Ascending aorta (tissue), 2 donors: Measurements from ENCODE around the gene GRIK3. TPM values are rescaled to one million over a fixed set of nuclear protein-coding genes. Genes with fewer than 3 reads are reported as not detected.

Source experiments
- DNase-seq, 2 donors: peaks; one replicate each; pipeline ENCODE4 v3.0.0-alpha.2; 2019; ENCODE audit warnings: low spot score in 2 of 2
- H3K27ac ChIP-seq, 2 donors: fragments of 200-600 bp; sonication (generic); one replicate each; pipeline ENCODE4 v1.5.1; 2016 to 2017; ENCODE audit warnings: mild to moderate bottlenecking in 1 of 2
- H3K27me3 ChIP-seq: fragments of 200-600 bp; sonication (generic); one replicate; pipeline ENCODE4 v1.5.1; 2017
- H3K36me3 ChIP-seq, 2 donors: fragments of 200-600 bp; sonication (generic); one replicate each; pipeline ENCODE4 v1.5.1; 2016
- H3K4me1 ChIP-seq, 2 donors: fragments of 200-600 bp; sonication (generic); one replicate each; pipeline ENCODE4 v1.5.1; 2016 to 2017; ENCODE audit warnings: mild to moderate bottlenecking in 1 of 2
- H3K4me3 ChIP-seq, 2 donors: fragments of 200-600 bp; sonication (generic); one replicate each; pipeline ENCODE4 v1.5.1; 2016 to 2017; ENCODE audit warnings: mild to moderate bottlenecking in 1 of 2
- H3K9me3 ChIP-seq, 2 donors: fragments of 200-600 bp; sonication (generic); one replicate each; pipeline ENCODE4 v1.5.1; 2016
- CTCF ChIP-seq, 3 experiments: fragments of 200-600 bp in 2 of 3; fragments of 450-650 bp in 1 of 3; sonication (generic) in 2 of 3; IDR thresholded peaks; one replicate each; pipeline ENCODE4 v1.5.1; 2016 to 2019; ENCODE audit warnings: antibody characterized with exemption in 3 of 3, mild to moderate bottlenecking in 1 of 3, moderate library complexity in 1 of 3
- intact Hi-C: fragments of 100-400 bp; cut with DNase I; formaldehyde crosslinking; loops from one replicate; pipeline ENCODE4 v1.15.1; 2023
- total RNA-seq: library from RNA; depleted of rRNA; stranded (reverse); fragments of >200 nt; gene quantifications from one replicate; pipeline ENCODE4 v1.1.0, GENCODE V29; 2016

Gene GRIK3
- total RNA-seq, 1 donor from 2014 or later: under 0.01 TPM

DNA sequence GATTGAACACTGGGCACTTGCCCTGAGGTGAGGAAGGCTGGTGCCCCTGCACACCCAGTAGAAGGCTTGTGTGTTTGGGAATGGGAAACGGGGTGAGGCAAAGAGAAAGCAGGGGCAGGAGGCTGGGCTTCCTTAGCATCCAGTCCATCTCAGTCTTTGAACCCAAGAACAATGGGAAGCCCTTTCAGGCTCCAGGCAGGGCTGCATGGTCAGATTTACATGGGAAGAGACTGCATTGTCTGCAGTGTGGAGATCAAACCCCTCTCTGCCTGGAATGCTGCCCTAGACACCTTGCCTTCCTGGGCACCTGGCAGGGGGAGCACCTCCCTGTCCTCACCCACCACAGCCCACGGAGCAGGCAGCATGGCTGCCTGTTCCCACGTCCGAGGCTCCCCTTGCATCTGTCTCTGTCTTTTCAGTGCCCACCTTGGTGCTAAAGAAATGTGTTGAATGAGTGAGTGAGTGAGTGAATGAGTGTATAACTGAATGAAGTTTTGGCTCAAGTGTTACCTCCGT, 268.5 kb downstream of the GRIK3 start:
- peak in 1 of 2 donors; percentile 2 for DNase-seq

DNA sequence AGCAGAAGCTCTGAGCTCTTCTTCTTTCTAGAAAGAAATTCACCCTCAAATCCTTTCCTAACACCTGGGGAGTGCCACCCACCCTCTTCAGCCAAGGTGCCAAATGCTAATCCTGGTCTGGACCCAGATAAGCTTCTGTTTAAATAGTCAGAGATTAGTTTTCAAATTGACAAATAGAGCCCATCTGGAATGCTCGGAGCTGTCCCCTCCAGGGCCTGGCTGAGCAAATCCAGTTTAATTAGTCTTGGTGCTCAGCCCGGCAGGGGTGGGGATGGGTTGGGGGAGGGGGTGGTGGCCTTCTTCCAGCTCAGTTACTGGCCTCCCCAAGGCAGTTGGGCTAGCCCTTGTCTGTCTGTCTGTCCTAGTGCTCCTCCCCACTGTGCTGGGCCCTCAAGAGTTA, 269.5 kb downstream of the GRIK3 start:
- Histone ChIP-seq H3K27ac (no peak overlapping the region), H3K27me3 (no peaks in the 10 kb centered on the region), H3K9me3 (no peaks in the 10 kb centered on the region), H3K4me3 (no peak overlapping the region), H3K4me1 (no peaks in the 10 kb centered on the region), H3K36me3 (no peaks in the 10 kb centered on the region)
- DNase-seq: peak in 1 of 2 donors; percentile 18
- TF ChIP-seq CTCF (IDR thresholded peaks at IDR 0.05): no peak
- intact Hi-C loops: no loop called here

More for the DNA sequence above, 268.5 kb downstream of the GRIK3 start:
- Histone ChIP-seq H3K4me3 (no peak overlapping the region), H3K27ac (no peak overlapping the region), H3K4me1 (no peaks in the 10 kb centered on the region), H3K27me3 (no peaks in the 10 kb centered on the region), H3K36me3 (no peaks in the 10 kb centered on the region), H3K9me3 (no peaks in the 10 kb centered on the region)
- TF ChIP-seq CTCF (IDR thresholded peaks at IDR 0.05): no peak
- intact Hi-C loops: no loop called here

- H3K9me3 ChIP-seq: no peaks in the 10 kb centered on the region
- H3K4me3 ChIP-seq: no peak overlapping the region
- H3K36me3 ChIP-seq: no peaks in the 10 kb centered on the region
- no peak for TF ChIP-seq CTCF (IDR thresholded peaks at IDR 0.05)
- no peaks in the 10 kb centered on the region for H3K27me3 ChIP-seq
- H3K27ac ChIP-seq: no peak overlapping the region
- intact Hi-C loops: no loop called here
- H3K4me1 ChIP-seq: no peaks in the 10 kb centered on the region
- DNase-seq: peak in 1 of 2 donors; percentile 40
These were observed 270.5 kb downstream of the GRIK3 start for GRCh38 chr1:36763771-36764170.

- Histone ChIP-seq H3K4me3 (no peak overlapping the region), H3K27ac (no peak overlapping the region), H3K4me1 (no peaks in the 10 kb centered on the region), H3K9me3 (no peaks in the 10 kb centered on the region), H3K27me3 (no peaks in the 10 kb centered on the region), H3K36me3 (no peaks in the 10 kb centered on the region)
- TF ChIP-seq CTCF (IDR thresholded peaks at IDR 0.05): no peak
- no peak for DNase-seq
- intact Hi-C loops: no loop called here
These were observed 272.1 kb downstream of the GRIK3 start for GRCh38 chr1:36762174-36762573.

DNA sequence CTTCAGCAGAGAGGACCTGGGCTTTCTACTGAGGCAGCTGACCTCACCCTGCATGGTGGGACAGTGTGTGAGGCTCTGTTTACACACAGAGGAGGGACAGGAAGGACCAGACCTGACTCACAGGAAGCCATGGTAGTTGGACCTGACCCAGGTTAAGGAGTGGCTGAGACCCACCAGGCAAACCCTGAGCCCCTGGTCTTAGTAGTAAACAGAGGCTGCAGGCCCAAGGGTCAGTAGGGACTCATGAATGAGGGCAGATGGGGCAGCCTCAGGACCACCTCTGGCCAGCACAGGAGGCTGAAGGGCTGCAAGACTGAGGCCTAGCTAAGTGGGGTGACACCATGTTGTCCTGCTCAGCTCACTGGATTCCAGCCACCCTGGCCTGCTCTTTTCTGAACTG, 273.2 kb downstream of the GRIK3 start:
- DNase-seq: peak in 1 of 2 donors; percentile 35
- intact Hi-C loops: no loop called here
- Histone ChIP-seq H3K36me3 (no peaks in the 10 kb centered on the region), H3K27me3 (no peaks in the 10 kb centered on the region), H3K4me1 (no peaks in the 10 kb centered on the region), H3K9me3 (no peaks in the 10 kb centered on the region), H3K4me3 (no peak overlapping the region), H3K27ac (no peak overlapping the region)
- no peak for TF ChIP-seq CTCF (IDR thresholded peaks at IDR 0.05)

DNA sequence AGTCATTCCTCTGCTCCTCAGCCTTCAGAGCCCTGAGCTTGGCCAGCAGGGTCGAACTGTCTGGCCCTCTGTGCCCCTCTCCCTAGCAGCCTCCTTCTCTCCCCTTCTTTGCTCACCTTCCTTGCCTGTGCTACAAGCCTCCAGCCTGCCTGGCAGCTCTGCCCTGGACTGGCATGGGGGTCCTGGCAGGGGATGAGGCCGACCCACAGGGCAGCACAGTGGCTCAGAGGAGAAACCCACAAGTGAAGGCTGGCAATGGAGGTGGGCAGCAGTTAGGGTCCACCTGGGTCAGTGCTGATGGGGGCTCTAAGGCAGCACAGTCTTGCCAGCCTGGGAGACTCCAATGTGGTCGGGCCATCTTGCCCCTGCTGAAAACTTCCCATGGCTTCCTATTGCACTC, 274.2 kb downstream of the GRIK3 start:
- no peaks in the 10 kb centered on the region for H3K9me3 ChIP-seq
- no peak overlapping the region for H3K27ac ChIP-seq
- intact Hi-C loops: no loop called here
- peak in 1 of 2 donors; percentile 16 for DNase-seq
- no peaks in the 10 kb centered on the region for H3K36me3 ChIP-seq
- H3K27me3 ChIP-seq: no peaks in the 10 kb centered on the region
- no peaks in the 10 kb centered on the region for H3K4me1 ChIP-seq
- H3K4me3 ChIP-seq: no peak overlapping the region
- no peak for TF ChIP-seq CTCF (IDR thresholded peaks at IDR 0.05)
